ENCODE results near the gene EFNA5. TPM values are rescaled to one million over a fixed set of nuclear protein-coding genes. Genes with fewer than 3 reads are reported as not detected.

Gene EFNA5
- total RNA-seq, 1 donor from 2014 or later: 57.5 TPM

DNA sequence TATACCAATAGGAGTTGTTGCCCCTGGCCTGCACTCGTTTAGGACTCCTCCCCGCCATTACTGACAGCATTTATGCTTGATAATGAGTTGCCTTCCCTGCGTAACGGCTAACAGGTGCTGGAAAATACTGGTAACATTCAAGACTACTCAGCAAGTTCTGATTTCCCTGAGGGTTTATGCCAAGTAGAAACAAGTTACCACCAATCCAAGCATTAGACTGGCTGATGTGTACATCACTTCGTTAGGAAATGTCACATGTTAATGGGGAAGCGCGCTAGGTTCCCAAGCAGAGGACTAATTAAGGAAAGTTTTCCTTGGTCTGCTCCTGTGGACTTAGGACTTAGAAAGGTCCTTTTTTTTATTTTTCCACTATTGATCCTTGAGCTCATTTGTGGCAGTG is 302.1 kb downstream of the EFNA5 start:
- Mint-ChIP-seq H3K4me1 (peaks cover 5% of the 10 kb centered on the region), H3K4me3 (no peak overlapping the region), H3K27me3 (ENCODE audit: low read depth) (no peaks in the 10 kb centered on the region), H3K36me3 (no peaks in the 10 kb centered on the region), H3K27ac (no peak overlapping the region), H3K9me3 (no peaks in the 10 kb centered on the region)
- DNase-seq (ENCODE audit: low spot score in 2 of 2, unreplicated experiment in 2 of 2): no peak
- TF ChIP-seq, protein P1, sequence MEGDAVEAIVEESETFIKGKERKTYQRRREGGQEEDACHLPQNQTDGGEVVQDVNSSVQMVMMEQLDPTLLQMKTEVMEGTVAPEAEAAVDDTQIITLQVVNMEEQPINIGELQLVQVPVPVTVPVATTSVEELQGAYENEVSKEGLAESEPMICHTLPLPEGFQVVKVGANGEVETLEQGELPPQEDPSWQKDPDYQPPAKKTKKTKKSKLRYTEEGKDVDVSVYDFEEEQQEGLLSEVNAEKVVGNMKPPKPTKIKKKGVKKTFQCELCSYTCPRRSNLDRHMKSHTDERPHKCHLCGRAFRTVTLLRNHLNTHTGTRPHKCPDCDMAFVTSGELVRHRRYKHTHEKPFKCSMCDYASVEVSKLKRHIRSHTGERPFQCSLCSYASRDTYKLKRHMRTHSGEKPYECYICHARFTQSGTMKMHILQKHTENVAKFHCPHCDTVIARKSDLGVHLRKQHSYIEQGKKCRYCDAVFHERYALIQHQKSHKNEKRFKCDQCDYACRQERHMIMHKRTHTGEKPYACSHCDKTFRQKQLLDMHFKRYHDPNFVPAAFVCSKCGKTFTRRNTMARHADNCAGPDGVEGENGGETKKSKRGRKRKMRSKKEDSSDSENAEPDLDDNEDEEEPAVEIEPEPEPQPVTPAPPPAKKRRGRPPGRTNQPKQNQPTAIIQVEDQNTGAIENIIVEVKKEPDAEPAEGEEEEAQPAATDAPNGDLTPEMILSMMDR (IDR thresholded peaks at IDR 0.05; ENCODE audit: unreplicated experiment): no peak

DNA sequence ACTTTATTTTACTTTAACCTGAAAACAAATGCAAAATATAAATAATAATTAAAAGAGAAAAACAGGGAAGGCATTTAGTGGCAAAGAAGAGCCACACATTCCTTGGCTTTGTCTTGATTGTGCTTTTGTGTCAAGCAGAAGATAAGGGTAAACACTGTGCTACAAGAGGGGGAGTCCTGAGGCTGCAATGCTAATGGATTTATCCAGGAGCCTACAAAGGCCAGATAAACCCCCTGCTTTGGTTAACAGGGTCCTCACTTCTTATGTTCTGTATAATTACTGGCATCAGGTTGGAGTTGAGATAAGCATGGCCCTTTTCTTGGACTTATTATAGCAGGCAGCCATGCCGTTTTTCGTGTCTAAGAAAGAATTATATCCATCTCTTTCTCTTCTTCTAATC is 302.8 kb downstream of the EFNA5 start:
- no peaks in the 10 kb centered on the region for H3K36me3 Mint-ChIP-seq
- H3K27ac Mint-ChIP-seq: no peak overlapping the region
- H3K9me3 Mint-ChIP-seq: no peaks in the 10 kb centered on the region
- no peak overlapping the region for H3K4me3 Mint-ChIP-seq
- TF ChIP-seq, protein P1 (IDR thresholded peaks at IDR 0.05; ENCODE audit: unreplicated experiment): no peak
- H3K27me3 Mint-ChIP-seq (ENCODE audit: low read depth): no peaks in the 10 kb centered on the region
- no peak for DNase-seq (ENCODE audit: low spot score in 2 of 2, unreplicated experiment in 2 of 2)
- peaks cover 1% of the 10 kb centered on the region for H3K4me1 Mint-ChIP-seq

DNA sequence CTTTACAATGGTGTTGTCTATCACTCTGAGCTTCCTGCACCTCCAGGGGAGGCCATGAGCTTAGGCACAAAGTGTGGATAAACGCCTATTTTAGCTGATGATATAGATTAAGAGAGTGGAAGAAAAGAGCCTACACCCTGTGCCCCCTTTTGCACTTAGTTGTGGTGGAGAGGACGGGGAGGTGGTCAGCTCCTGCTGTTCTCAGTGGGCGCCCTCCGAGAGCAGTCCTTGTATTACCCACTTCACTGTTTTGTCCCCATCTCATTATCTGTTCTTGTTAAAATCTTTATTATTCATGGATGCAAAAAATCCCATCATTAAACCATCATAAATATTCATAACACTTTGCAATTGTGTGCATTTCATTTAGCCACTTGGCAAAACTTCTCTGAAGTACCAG is 303.3 kb downstream of the EFNA5 start:
- no peak overlapping the region for H3K27ac Mint-ChIP-seq

DNA sequence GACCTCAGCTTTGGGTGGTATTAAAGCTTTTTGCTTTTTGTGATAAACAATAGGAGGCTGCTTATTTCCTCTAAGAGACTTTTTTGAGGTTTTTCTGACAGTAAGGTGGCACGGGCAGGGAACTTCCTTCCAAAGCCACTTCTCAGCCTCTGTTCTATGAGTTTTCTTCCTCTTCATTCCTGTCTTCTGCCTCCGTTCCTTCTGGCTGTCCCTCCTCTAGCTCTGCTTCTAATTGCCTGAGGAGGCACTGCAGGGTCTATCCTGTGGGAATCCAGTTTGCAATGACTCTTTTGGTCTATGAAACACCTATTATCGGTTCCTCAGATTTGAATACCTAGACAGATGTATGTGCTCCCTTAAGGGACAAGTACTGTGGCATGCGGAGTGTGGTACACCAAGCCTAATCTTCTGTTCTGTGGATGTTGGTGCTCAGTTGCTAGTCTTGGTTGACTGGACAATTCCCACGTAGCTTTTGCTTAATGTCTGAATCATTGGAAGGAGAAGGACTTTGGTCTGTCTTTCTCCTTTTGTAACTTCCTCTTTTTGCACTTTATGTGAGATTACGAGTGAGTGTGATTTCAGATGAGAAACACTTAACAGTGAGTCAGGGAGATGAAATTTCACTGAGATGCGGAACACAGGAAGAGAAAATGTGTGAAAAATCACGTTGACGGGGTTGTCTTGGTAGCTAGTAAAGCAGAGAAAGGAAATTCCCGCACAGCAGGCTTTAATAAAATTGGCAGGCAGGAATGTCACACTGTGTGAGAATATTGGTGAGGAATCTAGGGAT is 305.2 kb downstream of the EFNA5 start:
- no peak overlapping the region for H3K4me3 Mint-ChIP-seq
- no peak for DNase-seq (ENCODE audit: low spot score in 2 of 2, unreplicated experiment in 2 of 2)
- no peaks in the 10 kb centered on the region for H3K36me3 Mint-ChIP-seq
- no peaks in the 10 kb centered on the region for H3K4me1 Mint-ChIP-seq
- peaks cover 4% of the 10 kb centered on the region for H3K9me3 Mint-ChIP-seq
- TF ChIP-seq, protein P1 (IDR thresholded peaks at IDR 0.05; ENCODE audit: unreplicated experiment): no peak
- no peak overlapping the region for H3K27ac Mint-ChIP-seq
- H3K27me3 Mint-ChIP-seq (ENCODE audit: low read depth): no peaks in the 10 kb centered on the region

More for the DNA sequence above, 303.3 kb downstream of the EFNA5 start:
- Mint-ChIP-seq H3K36me3 (no peaks in the 10 kb centered on the region), H3K27me3 (ENCODE audit: low read depth) (no peaks in the 10 kb centered on the region), H3K9me3 (no peaks in the 10 kb centered on the region), H3K4me3 (no peak overlapping the region), H3K4me1 (no peaks in the 10 kb centered on the region)
- no peak for DNase-seq (ENCODE audit: low spot score in 2 of 2, unreplicated experiment in 2 of 2)
- TF ChIP-seq, protein P1 (IDR thresholded peaks at IDR 0.05; ENCODE audit: unreplicated experiment): no peak

- H3K9me3 Mint-ChIP-seq: peaks cover 4% of the 10 kb centered on the region
- no peaks in the 10 kb centered on the region for H3K27me3 Mint-ChIP-seq (ENCODE audit: low read depth)
- TF ChIP-seq, protein P1 (IDR thresholded peaks at IDR 0.05; ENCODE audit: unreplicated experiment): no peak
- H3K27ac Mint-ChIP-seq: no peak overlapping the region
- H3K4me3 Mint-ChIP-seq: no peak overlapping the region
- DNase-seq (ENCODE audit: low spot score in 2 of 2, unreplicated experiment in 2 of 2): no peak
- peaks cover 6% of the 10 kb centered on the region for H3K4me1 Mint-ChIP-seq
- no peaks in the 10 kb centered on the region for H3K36me3 Mint-ChIP-seq
These were observed 306.1 kb downstream of the EFNA5 start for GRCh38 chr5:107364443-107365319.

All from mesothelial cell of epicardium (in vitro differentiated cells).